ENCODE data around the gene LSM12.

LSM12 gene

DNA sequence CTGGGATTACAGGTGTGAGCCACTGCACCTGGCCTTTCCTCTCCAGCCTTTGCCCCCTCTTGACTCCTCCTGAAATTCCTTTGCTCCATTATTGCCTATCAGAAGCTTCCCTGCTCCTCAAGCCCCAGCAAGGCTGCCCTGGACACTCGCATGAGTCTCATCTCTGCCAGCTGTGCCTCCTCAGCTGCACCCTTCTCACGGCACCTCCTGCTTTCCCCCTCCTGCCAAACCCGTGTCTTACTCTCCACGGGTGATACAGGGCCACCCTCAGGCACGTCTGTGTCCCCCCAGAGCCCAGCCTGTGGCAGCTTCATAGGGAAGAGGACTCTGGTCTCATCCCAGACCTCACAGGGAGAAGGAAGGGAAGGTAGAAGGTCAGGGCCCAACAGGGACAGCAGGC lies 19.4 kb upstream of the LSM12 start:
- Histone ChIP-seq H3K4me1 (ENCODE audit: control insufficient read depth, insufficient read depth, low read length) (peaks cover 10% of the 10 kb centered on the region), H3K9me3 (ENCODE audit: control insufficient read depth, insufficient read depth, low read depth, low read length) (no peaks in the 10 kb centered on the region), H3K27ac (ENCODE audit: extremely low read depth, low read depth, low read length) (no peak overlapping the region; the same call in 1 of the 2 replicates), H3K36me3 (ENCODE audit: control insufficient read depth in 2 of 2, insufficient read depth in 1 of 2, low read length in 2 of 2) (peaks cover 8 to 50% of the 10 kb centered on the region in 2 experiments; a peak in 2 of 3 replicates), H3K4me3 (ENCODE audit: low read depth, low read length) (no peak overlapping the region)
- POLR2A ChIA-PET, result interaction anchor here (1.1 to 2.1 kb wide), 3 partner anchors 14 to 30 kb away, joined by 3 to 7 read pairs (median 4); partner anchors contain the start of gene LSM12
- no peak for TF ChIP-seq ZNF132 (tag by site-specific recombination; IDR thresholded peaks at IDR 0.05; ENCODE audit: borderline replicate concordance)
- no peak for TF ChIP-seq ZNF274 (IDR thresholded peaks at IDR 0.05; ENCODE audit: low read length)
- no peak for TF ChIP-seq ZNF274 (tag by site-specific recombination; IDR thresholded peaks at IDR 0.05; ENCODE audit: borderline replicate concordance)
- TF ChIP-seq ZNF112 (tag by site-specific recombination; IDR thresholded peaks at IDR 0.05), result no peak
- CTCF ChIA-PET, result interaction anchor here (0.6 to 8.1 kb wide), 10 partner anchors 10 to 649 kb away, joined by 3 to 98 read pairs (median 4); partner anchors contain the start of gene HDAC5

DNA sequence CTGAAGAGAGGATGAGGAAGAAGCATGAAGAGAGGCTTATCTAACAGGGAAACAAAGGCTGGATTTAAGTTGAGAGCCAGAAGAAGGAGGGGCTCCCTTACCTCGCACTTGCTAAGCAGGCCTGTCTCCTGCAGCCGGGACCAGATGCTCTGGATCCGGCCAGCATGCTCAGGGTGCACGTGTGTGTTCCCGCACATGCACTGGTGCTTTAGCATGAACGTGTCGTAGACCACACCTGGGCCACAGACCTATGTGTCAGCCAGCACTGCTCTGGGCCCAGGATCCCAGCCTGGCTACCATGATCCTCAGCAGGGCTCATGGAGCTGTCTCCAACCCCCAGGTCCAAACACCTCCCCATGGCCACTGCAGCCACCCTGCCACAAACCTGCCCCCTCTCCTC lies 18.4 kb upstream of the LSM12 start:
- Histone ChIP-seq H3K27ac (ENCODE audit: extremely low read depth, low read depth, low read length) (no peak overlapping the region), H3K36me3 (ENCODE audit: control insufficient read depth in 2 of 2, insufficient read depth in 1 of 2, low read length in 2 of 2) (peaks cover 8 to 58% of the 10 kb centered on the region in 2 experiments; a peak in 2 of 3 replicates), H3K4me3 (ENCODE audit: low read depth, low read length) (no peak overlapping the region), H3K9me3 (ENCODE audit: control insufficient read depth, insufficient read depth, low read depth, low read length) (no peaks in the 10 kb centered on the region), H3K4me1 (ENCODE audit: control insufficient read depth, insufficient read depth, low read length) (peaks cover 10% of the 10 kb centered on the region)
- ChIA-PET POLR2A (interaction anchor here (0.6 to 2.0 kb wide), 5 partner anchors 22 to 39 kb away, joined by 3 to 6 read pairs (median 4); partner anchors contain the start of gene HDAC5), CTCF (interaction anchor here (0.6 to 8.1 kb wide), 14 partner anchors 11 to 188 kb away, joined by 3 to 98 read pairs (median 5); partner anchors contain the start of gene HDAC5)
- TF ChIP-seq ZNF184 (tag by site-specific recombination; IDR thresholded peaks at IDR 0.05) (no peak), WT1 (tag by site-specific recombination; IDR thresholded peaks at IDR 0.05) (no peak), ZNF791 (tag by site-specific recombination; IDR thresholded peaks at IDR 0.05) (no peak), BCL11B (tag by site-specific recombination; IDR thresholded peaks at IDR 0.05; ENCODE audit: low read depth) (no peak), YY2 (tag by site-specific recombination; IDR thresholded peaks at IDR 0.05) (no peak), ZNF433 (tag by site-specific recombination; IDR thresholded peaks at IDR 0.05; ENCODE audit: low read depth) (no peak), KLF7 (tag by site-specific recombination; IDR thresholded peaks at IDR 0.05; ENCODE audit: borderline replicate concordance) (no peak), ZNF701 (tag by site-specific recombination; IDR thresholded peaks at IDR 0.05) (no peak), ZFP3 (tag by site-specific recombination; IDR thresholded peaks at IDR 0.05; ENCODE audit: low read depth) (no peak), ZNF610 (tag by site-specific recombination; IDR thresholded peaks at IDR 0.05; ENCODE audit: borderline replicate concordance) (no peak), SP7 (tag by site-specific recombination; IDR thresholded peaks at IDR 0.05) (no peak), ZNF112 (tag by site-specific recombination; IDR thresholded peaks at IDR 0.05) (no peak), ZNF777 (tag by site-specific recombination; IDR thresholded peaks at IDR 0.05; ENCODE audit: borderline replicate concordance) (no peak), KLF10 (tag by site-specific recombination; IDR thresholded peaks at IDR 0.05) (no peak), ZNF274 (IDR thresholded peaks at IDR 0.05; ENCODE audit: low read length) (no peak), ZNF274 (tag by site-specific recombination; IDR thresholded peaks at IDR 0.05; ENCODE audit: borderline replicate concordance) (no peak), EGR2 (tag by site-specific recombination; IDR thresholded peaks at IDR 0.05; ENCODE audit: low read depth) (no peak), ZNF585B (tag by site-specific recombination; IDR thresholded peaks at IDR 0.05) (no peak), SP2 (tag by site-specific recombination; IDR thresholded peaks at IDR 0.05) (no peak)
- TF ChIP-seq, protein P1, sequence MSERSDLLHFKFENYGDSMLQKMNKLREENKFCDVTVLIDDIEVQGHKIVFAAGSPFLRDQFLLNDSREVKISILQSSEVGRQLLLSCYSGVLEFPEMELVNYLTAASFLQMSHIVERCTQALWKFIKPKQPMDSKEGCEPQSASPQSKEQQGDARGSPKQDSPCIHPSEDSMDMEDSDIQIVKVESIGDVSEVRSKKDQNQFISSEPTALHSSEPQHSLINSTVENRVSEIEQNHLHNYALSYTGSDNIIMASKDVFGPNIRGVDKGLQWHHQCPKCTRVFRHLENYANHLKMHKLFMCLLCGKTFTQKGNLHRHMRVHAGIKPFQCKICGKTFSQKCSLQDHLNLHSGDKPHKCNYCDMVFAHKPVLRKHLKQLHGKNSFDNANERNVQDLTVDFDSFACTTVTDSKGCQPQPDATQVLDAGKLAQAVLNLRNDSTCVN (tag by site-specific recombination; optimal IDR thresholded peaks at IDR 0.05), result no peak
- TF ChIP-seq, protein P2, sequence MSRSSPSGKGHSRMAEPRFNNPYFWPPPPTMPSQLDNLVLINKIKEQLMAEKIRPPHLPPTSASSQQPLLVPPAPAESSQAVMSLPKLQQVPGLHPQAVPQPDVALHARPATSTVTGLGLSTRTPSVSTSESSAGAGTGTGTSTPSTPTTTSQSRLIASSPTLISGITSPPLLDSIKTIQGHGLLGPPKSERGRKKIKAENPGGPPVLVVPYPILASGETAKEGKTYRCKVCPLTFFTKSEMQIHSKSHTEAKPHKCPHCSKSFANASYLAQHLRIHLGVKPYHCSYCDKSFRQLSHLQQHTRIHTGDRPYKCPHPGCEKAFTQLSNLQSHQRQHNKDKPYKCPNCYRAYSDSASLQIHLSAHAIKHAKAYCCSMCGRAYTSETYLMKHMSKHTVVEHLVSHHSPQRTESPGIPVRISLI (tag by site-specific recombination; IDR thresholded peaks at IDR 0.05), result no peak

Data from HEK293 (cell line).